Kidney (tissue), 14 donors: Measurements from ENCODE around the gene ARNT2. TPM values are rescaled to one million over a fixed set of nuclear protein-coding genes. Genes with fewer than 3 reads are reported as not detected.

ENCODE experiments used
- DNase-seq, 5 donors: peaks; one replicate each; pipeline ENCODE4 v3.0.0-alpha.2; 2013 to 2020
- FAIRE-seq: peaks from 2 replicates; lab custom pipeline; 2012; peaks lifted over from hg19 to GRCh38; lab: Jason Lieb, UNC
- H3K27ac ChIP-seq, 2 donors: one replicate each; pipeline ENCODE4 v1.7.0; 2013; ENCODE audit warnings: low read depth in 2 of 2, low read length in 2 of 2, inconsistent platforms in 1 of 2
- H3K27me3 ChIP-seq: one replicate; pipeline ENCODE4 v1.7.1; 2013; ENCODE audit warnings: low read length, inconsistent platforms; ENCODE audit not compliant: control insufficient read depth, insufficient read depth
- H3K36me3 ChIP-seq, 3 donors: one replicate each; pipeline versions ENCODE4 v1.7.0 to v1.7.1; 2013; ENCODE audit warnings: low read length in 3 of 3, control low read depth in 1 of 3, inconsistent platforms in 1 of 3; ENCODE audit not compliant: insufficient read depth in 3 of 3, control insufficient read depth in 2 of 3
- H3K4me1 ChIP-seq, 3 donors: one replicate each; pipeline versions ENCODE4 v1.7.0 to v1.7.1; 2013; ENCODE audit warnings: low read length in 3 of 3, inconsistent platforms in 1 of 3, low read depth in 1 of 3; ENCODE audit not compliant: control insufficient read depth in 2 of 3, insufficient read depth in 2 of 3
- H3K4me3 ChIP-seq, 3 donors: one replicate each; pipeline versions ENCODE4 v1.7.0 to v1.8.1; 2013; ENCODE audit warnings: low read length in 3 of 3, control low read depth in 1 of 3, inconsistent platforms in 1 of 3
- H3K9ac ChIP-seq, 3 donors: one replicate each; pipeline versions ENCODE4 v1.7.0 to v1.7.1; 2013; ENCODE audit warnings: low read length in 3 of 3, control low read depth in 1 of 3, inconsistent platforms in 1 of 3
- H3K9me3 ChIP-seq, 3 donors: one replicate each; pipeline versions ENCODE4 v1.7.0 to v1.7.1; 2013; ENCODE audit warnings: low read length in 3 of 3, control low read depth in 1 of 3, inconsistent platforms in 1 of 3; ENCODE audit not compliant: control insufficient read depth in 2 of 3, insufficient read depth in 1 of 3
- intact Hi-C: fragments of 100-400 bp; cut with DNase I; formaldehyde crosslinking; loops from one replicate; pipeline ENCODE4 v1.11.1; 2022
- polyA plus RNA-seq: library from polyadenylated mRNA; stranded (reverse); fragments of 350-450 nt; fragmentation: Illumina TruSeq; extraction: RNeasy Lipid Tissue Mini Kit (QIAGEN cat#74804); gene quantifications from one replicate; pipeline ENCODE4 v1.2.3, GENCODE V29; 2014; ENCODE audit warnings: low read depth, low replicate concordance; ENCODE audit not compliant: insufficient read depth
- total RNA-seq: library from RNA; stranded (reverse); fragmentation: NEBNext Ultra II Directional; extraction: Animal tissue kit (Norgen Biotek cat#: 25700); gene quantifications from one replicate; pipeline ENCODE4 v1.2.1, GENCODE V29; 2021
- TF ChIP-seq, protein P1 (sequence below): IDR thresholded peaks from 3 replicates; pipeline ENCODE4 v1.5.1; 2012; ENCODE audit warnings: mild to moderate bottlenecking, moderate library complexity, borderline replicate concordance; ENCODE audit not compliant: insufficient read depth; ENCODE audit errors: extremely low read depth
- donor health status: control.
- donor health status: control.
- donor health status: control.
- donor health status: control.
- donor health status: control.
- donor health status: DM: yes; HTN: yes; CAD: no.
- donor health status: Normal renal cell carcinoma (clear cell type).

Gene ARNT2
- total and polyA plus RNA-seq, 2 donors from 2014 or later: 12.2 to 38.2 TPM

DNA sequence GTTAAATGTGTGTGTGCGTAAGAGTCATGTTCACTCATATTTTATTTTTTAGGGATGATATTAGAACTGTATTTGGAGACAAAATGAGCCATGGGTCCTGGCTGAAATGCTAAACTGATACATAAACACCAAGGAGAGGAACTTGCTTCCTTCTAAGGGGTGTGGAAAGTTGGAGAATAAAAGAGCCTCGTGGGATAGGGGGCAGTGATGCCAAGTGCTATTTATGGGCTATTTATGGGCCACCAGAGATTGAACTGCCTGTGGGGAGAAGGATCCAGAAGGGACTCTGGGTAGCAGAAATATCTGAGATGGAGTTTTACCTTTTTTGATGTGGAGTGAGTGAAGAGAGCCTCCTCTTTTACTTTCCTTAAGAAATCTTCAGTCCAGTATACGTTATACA, 1.8 kb upstream of the ARNT2 start:
- FAIRE-seq (no peak), DNase-seq (no peak)
- Histone ChIP-seq H3K36me3 (no peaks in the 10 kb centered on the region), H3K4me3 (no peak overlapping the region), H3K27ac (peak overlapping the region; percentile 83 to 90), H3K27me3 (no peaks in the 10 kb centered on the region), H3K4me1 (peaks cover 6 to 18% (median 13%) of the 10 kb centered on the region in 3 donors), H3K9ac (peak overlapping the region in 2 of 3 donors; percentile 6 to 59), H3K9me3 (no peaks in the 10 kb centered on the region)
- intact Hi-C loops: no loop called here
- TF ChIP-seq, protein P1, sequence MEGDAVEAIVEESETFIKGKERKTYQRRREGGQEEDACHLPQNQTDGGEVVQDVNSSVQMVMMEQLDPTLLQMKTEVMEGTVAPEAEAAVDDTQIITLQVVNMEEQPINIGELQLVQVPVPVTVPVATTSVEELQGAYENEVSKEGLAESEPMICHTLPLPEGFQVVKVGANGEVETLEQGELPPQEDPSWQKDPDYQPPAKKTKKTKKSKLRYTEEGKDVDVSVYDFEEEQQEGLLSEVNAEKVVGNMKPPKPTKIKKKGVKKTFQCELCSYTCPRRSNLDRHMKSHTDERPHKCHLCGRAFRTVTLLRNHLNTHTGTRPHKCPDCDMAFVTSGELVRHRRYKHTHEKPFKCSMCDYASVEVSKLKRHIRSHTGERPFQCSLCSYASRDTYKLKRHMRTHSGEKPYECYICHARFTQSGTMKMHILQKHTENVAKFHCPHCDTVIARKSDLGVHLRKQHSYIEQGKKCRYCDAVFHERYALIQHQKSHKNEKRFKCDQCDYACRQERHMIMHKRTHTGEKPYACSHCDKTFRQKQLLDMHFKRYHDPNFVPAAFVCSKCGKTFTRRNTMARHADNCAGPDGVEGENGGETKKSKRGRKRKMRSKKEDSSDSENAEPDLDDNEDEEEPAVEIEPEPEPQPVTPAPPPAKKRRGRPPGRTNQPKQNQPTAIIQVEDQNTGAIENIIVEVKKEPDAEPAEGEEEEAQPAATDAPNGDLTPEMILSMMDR: no peak

DNA sequence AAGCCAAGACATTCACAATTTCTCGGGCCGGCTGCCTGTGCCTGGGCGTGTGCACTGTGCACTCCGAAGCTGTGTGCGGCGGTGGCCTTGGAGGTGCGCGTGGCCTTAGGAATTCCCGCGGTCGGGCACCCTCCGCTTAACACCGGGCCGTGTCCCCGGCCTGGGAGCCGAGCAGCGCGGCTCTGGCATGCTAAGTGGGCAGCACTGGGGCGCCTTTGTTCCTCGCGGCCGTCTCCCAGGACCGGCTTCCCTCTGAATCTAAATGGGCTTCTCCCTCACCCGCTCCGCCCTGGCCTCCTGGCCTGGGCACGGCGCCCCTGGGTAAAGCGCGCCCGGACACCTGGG, 498 bp upstream of the ARNT2 start:
- H3K27me3 ChIP-seq: no peaks in the 10 kb centered on the region
- DNase-seq: peak; percentile 62 to 80 (median 76)
- FAIRE-seq: no peak
- H3K4me3 ChIP-seq: peak overlapping the region in 1 of 3 donors; percentile 47
- no peaks in the 10 kb centered on the region for H3K36me3 ChIP-seq
- H3K9me3 ChIP-seq: no peaks in the 10 kb centered on the region
- peak overlapping the region; percentile 63 to 90 for H3K27ac ChIP-seq
- TF ChIP-seq, protein P1: no peak
- peak overlapping the region in 2 of 3 donors; percentile 37 to 59 for H3K9ac ChIP-seq
- intact Hi-C loops: no loop called here
- H3K4me1 ChIP-seq: peaks cover 6 to 18% (median 10%) of the 10 kb centered on the region in 3 donors

DNA sequence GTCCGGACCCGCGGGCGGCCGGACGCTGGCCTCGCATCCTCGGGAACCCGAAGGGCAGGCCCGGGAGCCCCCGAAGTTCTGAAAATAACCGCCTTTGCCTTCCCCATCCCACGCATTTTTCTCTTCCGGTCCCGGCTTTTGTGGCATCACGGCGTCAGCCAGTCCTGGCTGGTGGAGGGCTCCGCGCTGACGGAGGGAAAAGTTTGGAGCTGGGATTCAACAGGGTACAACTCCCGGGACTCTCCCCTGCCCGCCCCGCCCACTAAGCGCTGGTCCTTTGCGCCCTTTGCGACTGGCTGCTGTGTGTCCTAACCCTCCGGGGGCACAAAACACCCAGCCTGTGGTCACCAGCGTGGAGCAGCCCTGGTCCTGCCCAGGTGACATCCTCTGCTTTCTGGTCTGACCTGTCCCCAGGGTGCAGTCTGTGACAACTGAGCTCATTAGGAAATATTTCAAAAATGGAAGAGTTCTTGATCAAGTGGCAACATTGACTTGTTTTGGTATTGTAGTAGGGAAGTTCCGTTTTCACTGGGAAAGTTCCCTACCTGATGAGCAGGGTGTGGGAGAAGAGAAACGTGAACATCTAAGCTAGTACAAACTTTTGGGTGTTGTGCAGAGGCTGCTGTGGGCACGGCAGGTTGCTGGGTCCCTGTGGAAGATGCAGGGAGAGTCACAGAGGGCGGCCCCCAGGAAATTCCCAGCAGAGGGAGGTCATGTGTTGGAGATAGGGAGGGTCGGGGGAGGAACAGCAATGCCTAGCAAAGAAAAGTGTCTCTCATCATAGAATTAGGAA, 775 bp downstream of the ARNT2 start:
- no peaks in the 10 kb centered on the region for H3K9me3 ChIP-seq
- H3K4me1 ChIP-seq: peaks cover 3 to 18% (median 6%) of the 10 kb centered on the region in 3 donors
- peak overlapping the region; percentile 63 to 85 for H3K27ac ChIP-seq
- DNase-seq (peak; percentile 77 to 86 (median 83)), FAIRE-seq (no peak)
- TF ChIP-seq, protein P1: no peak
- peak overlapping the region in 2 of 3 donors; percentile 53 to 68 for H3K9ac ChIP-seq
- no peaks in the 10 kb centered on the region for H3K27me3 ChIP-seq
- intact Hi-C loops: no loop called here
- peak overlapping the region; percentile 52 to 66 (median 62) for H3K4me3 ChIP-seq
- no peaks in the 10 kb centered on the region for H3K36me3 ChIP-seq
